A673 (cell line): ENCODE results near the gene ZNF827. TPM values are rescaled to one million over a fixed set of nuclear protein-coding genes. Genes with fewer than 3 reads are reported as not detected.

Source experiments
- BruUV-seq: library from RNA; stranded (reverse); fragments of 400-500 nt; replicated peaks from 2 replicates; lab custom pipeline; 2021; lab: Mats Ljungman, UMichigan
- CTCF ChIA-PET: fragments of 300-600 bp; sonication (Branson Sonifier 250); formaldehyde crosslinking; loops from one replicate; lab custom pipeline; 2022; ENCODE audit warnings: antibody characterized with exemption; lab: Charles Lee
- POLR2A ChIA-PET: fragments of 300-600 bp; sonication (Branson Sonifier 250); formaldehyde crosslinking; loops from one replicate; lab custom pipeline; 2022; ENCODE audit warnings: antibody characterized with exemption; ENCODE audit not compliant: low non-redundant PET; lab: Charles Lee
- DNase-seq: peaks from one replicate; pipeline ENCODE4 v3.0.0-alpha.2; 2015; ENCODE audit warnings: low spot score
- H3K27ac ChIP-seq: fragments of 200-600 bp; sonication (generic); 2 replicates; pipeline ENCODE4 v1.5.1; 2016; ENCODE audit warnings: mixed run types, low read depth, mild to moderate bottlenecking, mixed read lengths, antibody characterized with exemption, low read length; ENCODE audit not compliant: poor library complexity, severe bottlenecking
- H3K27me3 ChIP-seq: fragments of 200-600 bp; sonication (generic); replicated peaks from 2 replicates; pipeline ENCODE4 v1.6.1; 2017; ENCODE audit warnings: mixed run types, low read depth, mild to moderate bottlenecking, mixed read lengths, antibody characterized with exemption, low read length; ENCODE audit not compliant: insufficient read depth, poor library complexity
- H3K36me3 ChIP-seq: fragments of 200-600 bp; sonication (generic); 2 replicates; pipeline ENCODE4 v1.6.1; 2016; ENCODE audit warnings: mixed run types, mild to moderate bottlenecking, mixed read lengths, antibody characterized with exemption, low read length; ENCODE audit not compliant: insufficient read depth, poor library complexity, severe bottlenecking
- H3K4me1 ChIP-seq: fragments of 200-600 bp; sonication (generic); 2 replicates; pipeline ENCODE4 v1.6.1; 2017; ENCODE audit warnings: mixed run types, mild to moderate bottlenecking, mixed read lengths, antibody characterized with exemption, low read length; ENCODE audit not compliant: insufficient read depth, poor library complexity, severe bottlenecking
- H3K4me3 ChIP-seq: fragments of 200-600 bp; sonication (generic); 2 replicates; pipeline ENCODE4 v1.5.1; 2016; ENCODE audit warnings: low read depth, mixed run types, mild to moderate bottlenecking, mixed read lengths, low read length; ENCODE audit not compliant: poor library complexity, severe bottlenecking
- H3K9me3 ChIP-seq: fragments of 200-600 bp; sonication (generic); 2 replicates; pipeline ENCODE4 v1.6.1; 2016; ENCODE audit warnings: mixed run types, low read depth, mild to moderate bottlenecking, mixed read lengths, antibody characterized with exemption, low read length; ENCODE audit not compliant: poor library complexity, severe bottlenecking
- CTCF ChIP-seq: fragments of 300-800, 200-600 bp; sonication (generic); conservative IDR thresholded peaks from 2 replicates; pipeline ENCODE4 v1.5.1; 2017; ENCODE audit warnings: low read depth, mild to moderate bottlenecking, antibody characterized with exemption, low read length, moderate library complexity, mixed read lengths
- EZH2 ChIP-seq: fragments of 200-600 bp; sonication (generic); IDR thresholded peaks from 2 replicates; pipeline ENCODE4 v1.6.1; 2017; ENCODE audit warnings: borderline replicate concordance, low read depth, mild to moderate bottlenecking, mixed read lengths, antibody characterized with exemption, low read length; ENCODE audit not compliant: poor library complexity, severe bottlenecking
- intact Hi-C: fragments of 100-400 bp; cut with micrococcal nuclease; formaldehyde crosslinking; loops from one replicate; pipeline ENCODE4 v1.10.0; 2022; ENCODE audit not compliant: unreplicated experiment
- total RNA-seq: library from RNA; stranded (reverse); gene quantifications from 2 replicates; pipeline ENCODE4 v1.2.3, GENCODE V29; 2021

Gene ZNF827
- total RNA-seq, 1 experiment from 2014 or later: 20.0 TPM

- no TSS peak for BruUV-seq
- Histone ChIP-seq H3K4me1 (no peaks in the 10 kb centered on the region), H3K27me3 (no peaks in the 10 kb centered on the region), H3K27ac (no peak overlapping the region), H3K36me3 (no peaks in the 10 kb centered on the region), H3K4me3 (no peak overlapping the region), H3K9me3 (no peaks in the 10 kb centered on the region)
- no peak for DNase-seq
- intact Hi-C loops: no loop called here
- no peak for TF ChIP-seq CTCF
- TF ChIP-seq EZH2: no peak
- ChIA-PET POLR2A (no interaction called here), CTCF (no interaction called here)
These were observed 221.9 kb downstream of the ZNF827 start for GRCh38 chr4:145716661-145717200.

- BruUV-seq: no TSS peak
- H3K36me3 ChIP-seq: no peaks in the 10 kb centered on the region
- no peak for DNase-seq
- CTCF ChIA-PET: no interaction called here
- TF ChIP-seq EZH2: no peak
- TF ChIP-seq CTCF: no peak
- H3K4me1 ChIP-seq: no peaks in the 10 kb centered on the region
- intact Hi-C loops: no loop called here
- POLR2A ChIA-PET: no interaction called here
- H3K4me3 ChIP-seq: no peak overlapping the region
- no peaks in the 10 kb centered on the region for H3K27me3 ChIP-seq
- H3K27ac ChIP-seq: no peak overlapping the region
- H3K9me3 ChIP-seq: no peaks in the 10 kb centered on the region
These were observed 222.4 kb downstream of the ZNF827 start for GRCh38 chr4:145716200-145716599.

- Histone ChIP-seq H3K9me3 (no peaks in the 10 kb centered on the region), H3K27ac (no peak overlapping the region), H3K4me1 (no peaks in the 10 kb centered on the region), H3K36me3 (no peaks in the 10 kb centered on the region), H3K27me3 (no peaks in the 10 kb centered on the region), H3K4me3 (no peak overlapping the region)
- POLR2A ChIA-PET: no interaction called here
- DNase-seq: no peak
- CTCF ChIA-PET: no interaction called here
- intact Hi-C loops: no loop called here
- no TSS peak for BruUV-seq
- TF ChIP-seq EZH2 (no peak), CTCF (no peak)
These were observed 228.8 kb downstream of the ZNF827 start for GRCh38 chr4:145709843-145710242.
